HL-60 (cell line): Measurements from ENCODE around the gene OR52N2.

Experiments
- CTCF ChIP-seq: IDR thresholded peaks from one replicate; pipeline ENCODE4 v1.5.1; 2011; ENCODE audit warnings: low read length, control low read depth, inconsistent platforms; ENCODE audit not compliant: insufficient read depth
- GABPA ChIP-seq: IDR thresholded peaks from 2 replicates; pipeline ENCODE4 v1.6.1; 2012; ENCODE audit warnings: low read depth
- POLR2AphosphoS5 ChIP-seq: IDR thresholded peaks from 2 replicates; pipeline ENCODE4 v1.6.1; 2012; ENCODE audit warnings: low read depth
- REST ChIP-seq: IDR thresholded peaks from 2 replicates; pipeline ENCODE4 v1.6.1; 2012; ENCODE audit warnings: low read depth; ENCODE audit not compliant: insufficient replicate concordance

GRCh38 chr11:5851002-5851401, 42.3 kb downstream of the OR52N2 start:
- TF ChIP-seq GABPA (no peak), CTCF (no peak), POLR2AphosphoS5 (no peak), REST (no peak)
